PC-3 (cell line): ENCODE measurements around the gene VEGFC. TPM values are rescaled to one million over a fixed set of nuclear protein-coding genes. Genes with fewer than 3 reads are reported as not detected.
A peak's percentile ranks its signal among the peaks of the same experiment; 100 is the strongest.

Experiments
- ATAC-seq: fragments of 200-7000 bp; cut with Tn5 transposase; 2 replicates; pipeline ENCODE4 v1.9.1; 2020; ENCODE audit warnings: mild to moderate bottlenecking, moderate library complexity
- BruUV-seq: library from RNA; stranded (reverse); fragments of 400-500 nt; replicated peaks from 2 replicates; lab custom pipeline; 2021; lab: Mats Ljungman, UMichigan
- CTCF ChIA-PET: fragments of 300-600 bp; sonication (Branson Sonifier 250); formaldehyde crosslinking; loops from one replicate; lab custom pipeline; 2022; ENCODE audit warnings: antibody characterized with exemption; lab: Charles Lee
- POLR2A ChIA-PET: fragments of 300-600 bp; sonication (Branson Sonifier 250); formaldehyde crosslinking; loops from one replicate; lab custom pipeline; 2022; ENCODE audit warnings: antibody characterized with exemption; ENCODE audit not compliant: unreplicated experiment; lab: Charles Lee
- DNase-seq: peaks from one replicate; pipeline ENCODE4 v3.0.0-alpha.2; 2015
- H2AFZ ChIP-seq: fragments of 300-600 bp; sonication (generic); 2 replicates; pipeline ENCODE4 v1.6.0; 2016; ENCODE audit warnings: antibody characterized with exemption, low read length
- H3F3A ChIP-seq: fragments of 300-600 bp; sonication (generic); one replicate; pipeline ENCODE4 v1.6.0; 2017; ENCODE audit warnings: antibody characterized with exemption, low read length, control low read depth, mild to moderate bottlenecking; ENCODE audit not compliant: unreplicated experiment
- H3K27ac ChIP-seq: fragments of 300-600 bp; sonication (generic); 2 replicates; pipeline ENCODE4 v1.5.1; 2016; ENCODE audit warnings: mild to moderate bottlenecking, low read length
- H3K27me3 ChIP-seq: fragments of 300-600 bp; sonication (generic); 2 replicates; pipeline ENCODE4 v1.6.1; 2016; ENCODE audit warnings: low read length, mixed read lengths
- H3K36me3 ChIP-seq: fragments of 300-600 bp; sonication (generic); 2 replicates; pipeline ENCODE4 v1.6.1; 2016; ENCODE audit warnings: low read depth, mixed run types, low read length, mixed read lengths
- H3K4me1 ChIP-seq: fragments of 300-600 bp; sonication (generic); 2 replicates; pipeline ENCODE4 v1.5.1; 2016; ENCODE audit warnings: low read length; ENCODE audit not compliant: insufficient read depth
- H3K4me2 ChIP-seq: fragments of 300-600 bp; sonication (generic); 2 replicates; pipeline ENCODE4 v1.6.0; 2016; ENCODE audit warnings: low read length
- H3K4me3 ChIP-seq: fragments of 300-600 bp; sonication (generic); 2 replicates; pipeline ENCODE4 v1.5.1; 2016; ENCODE audit warnings: mild to moderate bottlenecking, low read length, mixed read lengths
- H3K79me2 ChIP-seq: fragments of 300-600 bp; sonication (generic); 2 replicates; pipeline ENCODE4 v1.6.1; 2017; ENCODE audit warnings: low read length, mixed read lengths
- H3K9ac ChIP-seq: fragments of 300-600 bp; sonication (generic); 2 replicates; pipeline ENCODE4 v1.6.0; 2016; ENCODE audit warnings: mild to moderate bottlenecking, low read length
- H3K9me2 ChIP-seq: fragments of 300-600 bp; sonication (generic); replicated peaks from 2 replicates; pipeline ENCODE4 v1.6.1; 2016; ENCODE audit warnings: mixed run types, low read length, mixed read lengths
- H3K9me3 ChIP-seq: fragments of 300-600 bp; sonication (generic); 2 replicates; pipeline ENCODE4 v1.6.1; 2016; ENCODE audit warnings: low read length, mixed read lengths
- H4K20me1 ChIP-seq: fragments of 300-600 bp; sonication (generic); 2 replicates; pipeline ENCODE4 v1.6.1; 2016; ENCODE audit warnings: low read length, mixed read lengths
- EZH2 ChIP-seq: fragments of 300-600 bp; sonication (generic); IDR thresholded peaks from one replicate; pipeline ENCODE4 v1.6.1; 2017; ENCODE audit warnings: antibody characterized with exemption, mild to moderate bottlenecking, low read length; ENCODE audit not compliant: unreplicated experiment
- EZH2phosphoT487 ChIP-seq: fragments of 300-600 bp; sonication (generic); IDR thresholded peaks from 2 replicates; pipeline ENCODE4 v1.6.1; 2018; ENCODE audit warnings: mild to moderate bottlenecking, antibody characterized with exemption, low read length, borderline replicate concordance
- intact Hi-C: fragments of 100-400 bp; cut with micrococcal nuclease; formaldehyde crosslinking; loops from 2 replicates; pipeline ENCODE4 v1.9.0; 2023
- total RNA-seq: library from RNA; depleted of rRNA; stranded (reverse); fragments of >200 nt; gene quantifications from 2 replicates; pipeline ENCODE4 v1.2.3, GENCODE V29; 2014
- TF ChIP-seq, protein P1 (sequence below): fragments of 300-600 bp; sonication (generic); conservative IDR thresholded peaks from 2 replicates; pipeline ENCODE4 v1.5.1; 2017; ENCODE audit warnings: antibody characterized with exemption, low read depth, mild to moderate bottlenecking, low read length

Gene VEGFC
- total RNA-seq, 1 experiment from 2014 or later = 36.6 TPM

DNA sequence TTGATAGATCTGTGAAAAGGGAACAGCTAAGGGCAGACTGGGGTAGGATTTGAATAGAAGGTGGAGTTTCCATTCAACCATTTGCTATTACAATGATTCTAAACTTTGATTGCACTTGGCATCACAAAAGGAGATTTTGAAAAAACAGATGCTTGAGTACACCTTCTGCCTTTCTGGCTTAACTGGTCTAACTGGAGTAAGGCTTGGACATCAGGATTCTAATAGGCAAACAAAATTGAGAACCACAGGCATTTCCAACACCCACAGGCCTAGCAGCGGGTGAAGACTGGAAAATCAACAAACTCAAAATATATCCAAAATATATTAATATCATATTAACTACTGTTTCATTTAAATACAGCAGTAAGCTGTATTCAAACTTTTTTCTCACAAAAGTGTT is 1.9 kb upstream of the VEGFC start:
- intact Hi-C loops = loop anchor here (1.0 to 5.0 kb wide), 10 partner anchors 47 to 543 kb away; no protein-coding TSS in a partner anchor
- BruUV-seq = no TSS peak
- H3K4me2 ChIP-seq = peak overlapping the region; percentile 95
- peak overlapping the region; percentile 40; the same call in 1 of the 2 replicates for H2AFZ ChIP-seq
- peaks cover 14% of the 10 kb centered on the region for H3F3A ChIP-seq
- no peaks in the 10 kb centered on the region for H3K27me3 ChIP-seq
- DNase-seq (peak; percentile 88), ATAC-seq (peak; percentile 13; the same call in 1 of the 2 replicates)
- peaks cover 7% of the 10 kb centered on the region; the same call in 1 of the 2 replicates for H3K36me3 ChIP-seq
- peak overlapping the region; percentile 63 for H3K4me3 ChIP-seq
- POLR2A ChIA-PET = interaction anchor here (0.7 kb wide), 1 partner anchor 14 kb away, joined by 3 read pairs; no protein-coding TSS in a partner anchor
- H3K9me3 ChIP-seq = no peaks in the 10 kb centered on the region
- peaks cover 37% of the 10 kb centered on the region for H3K79me2 ChIP-seq
- TF ChIP-seq EZH2phosphoT487 (no peak), EZH2 (no peak)
- TF ChIP-seq, protein P1, sequence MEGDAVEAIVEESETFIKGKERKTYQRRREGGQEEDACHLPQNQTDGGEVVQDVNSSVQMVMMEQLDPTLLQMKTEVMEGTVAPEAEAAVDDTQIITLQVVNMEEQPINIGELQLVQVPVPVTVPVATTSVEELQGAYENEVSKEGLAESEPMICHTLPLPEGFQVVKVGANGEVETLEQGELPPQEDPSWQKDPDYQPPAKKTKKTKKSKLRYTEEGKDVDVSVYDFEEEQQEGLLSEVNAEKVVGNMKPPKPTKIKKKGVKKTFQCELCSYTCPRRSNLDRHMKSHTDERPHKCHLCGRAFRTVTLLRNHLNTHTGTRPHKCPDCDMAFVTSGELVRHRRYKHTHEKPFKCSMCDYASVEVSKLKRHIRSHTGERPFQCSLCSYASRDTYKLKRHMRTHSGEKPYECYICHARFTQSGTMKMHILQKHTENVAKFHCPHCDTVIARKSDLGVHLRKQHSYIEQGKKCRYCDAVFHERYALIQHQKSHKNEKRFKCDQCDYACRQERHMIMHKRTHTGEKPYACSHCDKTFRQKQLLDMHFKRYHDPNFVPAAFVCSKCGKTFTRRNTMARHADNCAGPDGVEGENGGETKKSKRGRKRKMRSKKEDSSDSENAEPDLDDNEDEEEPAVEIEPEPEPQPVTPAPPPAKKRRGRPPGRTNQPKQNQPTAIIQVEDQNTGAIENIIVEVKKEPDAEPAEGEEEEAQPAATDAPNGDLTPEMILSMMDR = no peak
- H3K27ac ChIP-seq = peak overlapping the region; percentile 100
- CTCF ChIA-PET = interaction anchor here (1.1 kb wide), 1 partner anchor 253 kb away, joined by 4 read pairs; no protein-coding TSS in a partner anchor
- no peaks in the 10 kb centered on the region for H3K9me2 ChIP-seq
- H4K20me1 ChIP-seq = peaks cover 6% of the 10 kb centered on the region; the same call in 1 of the 2 replicates
- H3K9ac ChIP-seq = peak overlapping the region; percentile 87
- peaks cover 30% of the 10 kb centered on the region for H3K4me1 ChIP-seq

- Histone ChIP-seq H2AFZ (peak overlapping the region; percentile 40; the same call in 1 of the 2 replicates), H3K27ac (peak overlapping the region; percentile 100)
- peak; percentile 91 for DNase-seq
Observed at GRCh38 chr4:176794151-176794550, 1.4 kb upstream of the VEGFC start.

More at GRCh38 chr4:176794151-176794550, 1.4 kb upstream of the VEGFC start:
- Histone ChIP-seq H3K4me3 (peak overlapping the region; percentile 68), H4K20me1 (peaks cover 6% of the 10 kb centered on the region; the same call in 1 of the 2 replicates), H3K79me2 (peaks cover 42% of the 10 kb centered on the region), H3K27me3 (no peaks in the 10 kb centered on the region), H3K9ac (peak overlapping the region; percentile 100), H3K36me3 (peaks cover 9% of the 10 kb centered on the region; the same call in 1 of the 2 replicates), H3F3A (peaks cover 14% of the 10 kb centered on the region), H3K4me2 (peak overlapping the region; percentile 95), H3K9me3 (no peaks in the 10 kb centered on the region), H3K9me2 (no peaks in the 10 kb centered on the region), H3K4me1 (peaks cover 30% of the 10 kb centered on the region)
- intact Hi-C loops = loop anchor here (1.0 to 5.0 kb wide), 10 partner anchors 47 to 543 kb away; no protein-coding TSS in a partner anchor
- CTCF ChIA-PET = interaction anchor here (1.1 kb wide), 1 partner anchor 253 kb away, joined by 4 read pairs; no protein-coding TSS in a partner anchor
- TF ChIP-seq EZH2 = no peak
- TF ChIP-seq EZH2phosphoT487 = no peak
- TF ChIP-seq, protein P1 = no peak
- ATAC-seq = peak; percentile 68
- no TSS peak for BruUV-seq
- POLR2A ChIA-PET = no interaction called here
